Liver (tissue), 9 donors: ENCODE measurements around the gene AKR1A1. TPM values are rescaled to one million over a fixed set of nuclear protein-coding genes. Genes with fewer than 3 reads are reported as not detected.

Experiments
- DNase-seq: peaks from one replicate; pipeline ENCODE4 v3.0.0-alpha.2; 2017; ENCODE audit warnings: low spot score
- H3K27ac ChIP-seq, 2 donors: one replicate each; pipeline ENCODE4 v1.7.0; 2013; ENCODE audit warnings: inconsistent platforms in 2 of 2, low read length in 2 of 2, control low read depth in 1 of 2, low read depth in 1 of 2, mild to moderate bottlenecking in 1 of 2
- H3K27me3 ChIP-seq, 4 donors: one replicate each; pipeline versions ENCODE4 v1.6.1 to v1.7.0; 2013; ENCODE audit warnings: low read length in 3 of 4, inconsistent platforms in 1 of 4, mild to moderate bottlenecking in 1 of 4, moderate library complexity in 1 of 4; ENCODE audit not compliant: control insufficient read depth in 4 of 4, insufficient read depth in 4 of 4
- H3K36me3 ChIP-seq, 4 donors: one replicate each; pipeline versions ENCODE4 v1.6.1 to v1.7.0; 2013; ENCODE audit warnings: low read length in 3 of 4, mild to moderate bottlenecking in 3 of 4, low read depth in 1 of 4, moderate library complexity in 1 of 4; ENCODE audit not compliant: control insufficient read depth in 4 of 4, insufficient read depth in 3 of 4
- H3K4me1 ChIP-seq, 4 donors: one replicate each; pipeline versions ENCODE4 v1.6.1 to v1.7.0; 2013; ENCODE audit warnings: low read length in 3 of 4, mild to moderate bottlenecking in 3 of 4, moderate library complexity in 1 of 4; ENCODE audit not compliant: control insufficient read depth in 4 of 4, insufficient read depth in 4 of 4
- H3K4me3 ChIP-seq, 3 donors: one replicate each; pipeline versions ENCODE4 v1.6.1 to v1.7.0; 2013; ENCODE audit warnings: low read length in 3 of 3, control low read depth in 1 of 3, low read depth in 1 of 3, mild to moderate bottlenecking in 1 of 3
- H3K9ac ChIP-seq, 2 donors: one replicate each; pipeline ENCODE4 v1.7.0; 2013; ENCODE audit warnings: low read length in 2 of 2, mild to moderate bottlenecking in 2 of 2, moderate library complexity in 2 of 2, control low read depth in 1 of 2, low read depth in 1 of 2
- H3K9me3 ChIP-seq, 4 donors: one replicate each; pipeline versions ENCODE4 v1.6.1 to v1.7.0; 2013; ENCODE audit warnings: low read length in 3 of 4; ENCODE audit not compliant: control insufficient read depth in 4 of 4
- EGR1 ChIP-seq, 2 donors: IDR thresholded peaks; 2 replicates each; pipeline ENCODE4 v1.6.1; 2016 to 2018; ENCODE audit warnings: antibody characterized with exemption in 2 of 2, low read depth in 2 of 2
- FOXA2 ChIP-seq: IDR thresholded peaks from 2 replicates; pipeline ENCODE4 v1.6.1; 2016; ENCODE audit warnings: antibody characterized with exemption
- GABPA ChIP-seq, 2 donors: IDR thresholded peaks in 1 of 2; conservative IDR thresholded peaks in 1 of 2; 2 replicates each; pipeline ENCODE4 v1.6.1; 2016; ENCODE audit warnings: antibody characterized with exemption in 2 of 2, mild to moderate bottlenecking in 1 of 2, moderate library complexity in 1 of 2
- HNF4A ChIP-seq, 2 donors: conservative IDR thresholded peaks; 2 replicates each; pipeline ENCODE4 v1.6.1; 2016; ENCODE audit warnings: antibody characterized with exemption in 2 of 2, mild to moderate bottlenecking in 2 of 2
- HNF4G ChIP-seq: IDR thresholded peaks from 2 replicates; pipeline ENCODE4 v1.6.1; 2016; ENCODE audit warnings: antibody characterized with exemption
- JUND ChIP-seq, 2 donors: IDR thresholded peaks; 2 replicates each; pipeline ENCODE4 v1.6.1; 2016; ENCODE audit warnings: antibody characterized with exemption in 2 of 2
- MAX ChIP-seq: IDR thresholded peaks from 2 replicates; pipeline ENCODE4 v1.6.1; 2016; ENCODE audit warnings: antibody characterized with exemption
- NR2F2 ChIP-seq: IDR thresholded peaks from 2 replicates; pipeline ENCODE4 v1.6.1; 2016; ENCODE audit warnings: antibody characterized with exemption
- RAD21 ChIP-seq, 2 donors: IDR thresholded peaks; 2 replicates each; pipeline ENCODE4 v1.6.1; 2016; ENCODE audit warnings: antibody characterized with exemption in 2 of 2, mild to moderate bottlenecking in 2 of 2
- REST ChIP-seq: IDR thresholded peaks from 2 replicates; pipeline ENCODE4 v1.6.1; 2016; ENCODE audit warnings: antibody characterized with exemption, mild to moderate bottlenecking
- RXRA ChIP-seq, 2 donors: IDR thresholded peaks; 2 replicates each; pipeline ENCODE4 v1.6.1; 2017 to 2018; ENCODE audit warnings: antibody characterized with exemption in 2 of 2, mild to moderate bottlenecking in 1 of 2
- SP1 ChIP-seq: IDR thresholded peaks from 2 replicates; pipeline ENCODE4 v1.6.1; 2018; ENCODE audit warnings: antibody characterized with exemption, mild to moderate bottlenecking
- TAF1 ChIP-seq: conservative IDR thresholded peaks from 2 replicates; pipeline ENCODE4 v1.6.1; 2016; ENCODE audit warnings: antibody characterized with exemption, mild to moderate bottlenecking
- YY1 ChIP-seq: IDR thresholded peaks from 2 replicates; pipeline ENCODE4 v1.6.1; 2016; ENCODE audit warnings: antibody characterized with exemption, mild to moderate bottlenecking
- WGBS: extraction: QIAGEN DNeasy Blood & Tissue Kit; methylation state at CpG from one replicate; pipeline ENCODE4 v1.1.7; 2013; 5-methylcytosine and 5-hydroxymethylcytosine counted together
- polyA plus RNA-seq, 2 donors: library from polyadenylated mRNA; stranded (reverse) in 1 of 2; unstranded in 1 of 2; fragments of 200-250 nt in 1 of 2; fragments of >200 nt in 1 of 2; fragmentation: Nextera tagmentation in 1 of 2; extraction: Ambion mirVana in 1 of 2; gene quantifications; one replicate each; pipeline versions ENCODE4 v1.2.1 to v1.2.3, GENCODE V29; 2013 to 2015
- total RNA-seq, 2 donors: library from RNA; depleted of rRNA; stranded (reverse); fragments of >200 nt; gene quantifications; one replicate each; pipeline ENCODE4 v1.2.3, GENCODE V29; 2014
- TF ChIP-seq, protein P1 (sequence below): IDR thresholded peaks from 2 replicates; pipeline ENCODE4 v1.6.1; 2016; ENCODE audit warnings: antibody characterized with exemption
- donor health status: healthy.
- donor health status: healthy.
- donor health status: healthy.
- donor health status: healthy.
- donor health status: healthy.

Gene AKR1A1
- total and polyA plus RNA-seq, 4 donors, result 86.3 to 253 (median 218) TPM

DNA sequence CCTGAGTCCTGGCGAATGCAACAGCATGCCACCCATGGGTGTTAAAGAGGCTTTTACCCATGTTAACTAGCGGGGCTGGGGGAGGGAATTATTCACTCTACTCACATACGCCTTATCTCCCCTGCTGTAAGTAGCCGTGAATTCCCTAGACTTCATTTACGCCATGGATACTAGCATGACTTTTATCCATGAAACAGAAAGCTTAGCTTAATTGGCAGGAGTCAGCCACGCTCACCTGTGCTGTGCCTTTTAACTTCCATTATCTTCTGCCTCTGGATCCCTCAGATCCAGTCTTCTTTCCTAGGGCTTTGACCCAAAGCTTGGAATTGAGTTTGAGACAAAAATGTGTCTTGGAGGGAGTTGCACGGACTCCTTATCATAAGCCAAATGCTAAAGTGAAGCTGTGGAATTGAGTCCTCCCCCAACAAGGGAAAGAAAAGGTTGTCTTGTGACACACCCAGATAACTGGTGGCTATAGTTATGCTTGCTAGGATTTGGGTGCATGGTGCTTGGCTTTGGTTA lies 23.5 kb downstream of the AKR1A1 start (continued):
- no peak for TF ChIP-seq YY1
- TF ChIP-seq HNF4A (conservative IDR thresholded peaks at IDR 0.05), result no peak
- no peak for TF ChIP-seq HNF4G
- no peak for TF ChIP-seq EGR1 (IDR thresholded peaks at IDR 0.05; ENCODE audit: low read depth in 2 of 2)
- no peak for TF ChIP-seq JUND (IDR thresholded peaks at IDR 0.05)
- no peak for TF ChIP-seq GABPA (IDR thresholded peaks at IDR 0.05 in 1 of 2, conservative IDR thresholded peaks at IDR 0.05 in 1 of 2)
- TF ChIP-seq RAD21 (IDR thresholded peaks at IDR 0.05), result no peak
- TF ChIP-seq MAX, result no peak

- H3K4me3 ChIP-seq, result peak overlapping the region; percentile 74 to 88 (median 80)
- no peaks in the 10 kb centered on the region for H3K9me3 ChIP-seq
- no peaks in the 10 kb centered on the region for H3K36me3 ChIP-seq
- peak overlapping the region; percentile 6 to 70 for H3K9ac ChIP-seq
- TF ChIP-seq TAF1, result no peak
- no peak for TF ChIP-seq HNF4G
- TF ChIP-seq, protein P1, sequence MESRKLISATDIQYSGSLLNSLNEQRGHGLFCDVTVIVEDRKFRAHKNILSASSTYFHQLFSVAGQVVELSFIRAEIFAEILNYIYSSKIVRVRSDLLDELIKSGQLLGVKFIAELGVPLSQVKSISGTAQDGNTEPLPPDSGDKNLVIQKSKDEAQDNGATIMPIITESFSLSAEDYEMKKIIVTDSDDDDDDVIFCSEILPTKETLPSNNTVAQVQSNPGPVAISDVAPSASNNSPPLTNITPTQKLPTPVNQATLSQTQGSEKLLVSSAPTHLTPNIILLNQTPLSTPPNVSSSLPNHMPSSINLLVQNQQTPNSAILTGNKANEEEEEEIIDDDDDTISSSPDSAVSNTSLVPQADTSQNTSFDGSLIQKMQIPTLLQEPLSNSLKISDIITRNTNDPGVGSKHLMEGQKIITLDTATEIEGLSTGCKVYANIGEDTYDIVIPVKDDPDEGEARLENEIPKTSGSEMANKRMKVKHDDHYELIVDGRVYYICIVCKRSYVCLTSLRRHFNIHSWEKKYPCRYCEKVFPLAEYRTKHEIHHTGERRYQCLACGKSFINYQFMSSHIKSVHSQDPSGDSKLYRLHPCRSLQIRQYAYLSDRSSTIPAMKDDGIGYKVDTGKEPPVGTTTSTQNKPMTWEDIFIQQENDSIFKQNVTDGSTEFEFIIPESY, result peak; percentile 88
- no peak for TF ChIP-seq RXRA (IDR thresholded peaks at IDR 0.05)
- TF ChIP-seq GABPA (IDR thresholded peaks at IDR 0.05 in 1 of 2, conservative IDR thresholded peaks at IDR 0.05 in 1 of 2), result no peak
- no peak for TF ChIP-seq FOXA2
- TF ChIP-seq SP1, result peak; percentile 65
- no peak for TF ChIP-seq JUND (IDR thresholded peaks at IDR 0.05)
- TF ChIP-seq NR2F2, result no peak
- peak in 1 of 2 donors; percentile 17 for TF ChIP-seq RAD21 (IDR thresholded peaks at IDR 0.05)
- no peak for TF ChIP-seq MAX
- peaks cover 9 to 23% (median 18%) of the 10 kb centered on the region in 4 donors for H3K4me1 ChIP-seq
- H3K27me3 ChIP-seq, result no peaks in the 10 kb centered on the region
- H3K27ac ChIP-seq, result peak overlapping the region; percentile 71 to 93
- under 1% methylated on average over 19 of the region's 19 CpGs for WGBS
- peak; percentile 93 for DNase-seq
Measured at GRCh38 chr1:45583264-45583665, 32.6 kb downstream of the AKR1A1 start.

DNA sequence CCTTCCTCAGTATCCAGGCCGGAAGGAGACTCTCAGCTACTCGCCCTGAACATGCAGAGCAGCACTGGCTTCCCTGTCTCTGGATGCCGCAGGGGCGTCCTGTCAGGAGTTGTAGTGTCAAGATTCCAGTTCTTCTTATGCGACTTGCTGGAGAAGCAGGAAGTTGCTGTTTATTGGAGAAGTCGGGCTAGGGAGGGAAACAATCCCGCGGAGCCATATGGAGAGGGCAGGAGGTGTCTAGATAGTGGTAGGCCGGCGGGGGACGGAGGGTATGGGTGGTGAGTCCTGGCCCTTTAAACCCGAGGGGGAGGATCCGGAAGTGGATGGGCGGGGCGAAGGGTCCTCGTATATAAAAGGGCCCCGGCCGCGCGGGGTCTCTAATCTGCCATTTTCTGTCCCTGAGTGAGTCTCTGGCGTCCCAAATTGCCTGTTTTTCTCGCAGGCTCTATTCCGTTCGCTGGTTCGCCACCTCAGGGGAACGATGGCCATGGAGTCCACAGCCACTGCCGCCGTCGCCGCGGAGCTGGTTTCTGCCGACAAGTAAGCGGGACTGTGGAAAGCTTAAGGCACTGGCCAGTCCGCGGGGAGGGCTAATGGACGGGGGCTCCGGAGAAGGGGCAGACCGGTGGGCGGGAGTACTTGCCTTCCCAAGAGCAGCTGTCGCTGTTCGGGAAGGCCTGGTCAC lies 33.2 kb downstream of the AKR1A1 start, which contains the start of gene NASP:
NASP (plus strand) TSS at position 376 of the 685 bp plus-strand sequence; CDS start at position 482, 106 bp downstream.
- under 1% methylated on average over 40 of the region's 41 CpGs for WGBS
- Histone ChIP-seq H3K9ac (peak within 1 kb of the TSS; percentile 87 to 96), H3K27me3 (no peaks in the 10 kb centered on the region), H3K9me3 (no peaks in the 10 kb centered on the region), H3K4me1 (peaks cover 9 to 23% (median 19%) of the 10 kb centered on the region in 4 donors), H3K27ac (peak within 1 kb of the TSS; percentile 71 to 93), H3K4me3 (peak within 1 kb of the TSS; percentile 80 to 88 (median 80)), H3K36me3 (no peaks in the 10 kb centered on the region)
- peak; percentile 94 for DNase-seq
- no peak for TF ChIP-seq HNF4A (conservative IDR thresholded peaks at IDR 0.05)
- TF ChIP-seq EGR1 (IDR thresholded peaks at IDR 0.05; ENCODE audit: low read depth in 2 of 2), result no peak
- TF ChIP-seq GABPA (IDR thresholded peaks at IDR 0.05 in 1 of 2, conservative IDR thresholded peaks at IDR 0.05 in 1 of 2), result peak; percentile 71 to 84
- no peak for TF ChIP-seq HNF4G
- TF ChIP-seq NR2F2, result peak; percentile 47
- peak; percentile 98 for TF ChIP-seq TAF1
- no peak for TF ChIP-seq YY1
- peak; percentile 90 for TF ChIP-seq REST
- peak; percentile 53 for TF ChIP-seq MAX
